DOHH2 (cell line): ENCODE data around the gene CFTR.

Source experiments
- H3F3A ChIP-seq: fragments of 200-600 bp; sonication (generic), shearing (Covaris generic); 2 replicates; pipeline ENCODE4 v1.6.0; 2016; ENCODE audit warnings: antibody characterized with exemption, mild to moderate bottlenecking; ENCODE audit not compliant: control insufficient read depth, insufficient read depth
- H3K27ac ChIP-seq: fragments of 200-600 bp; sonication (generic); 2 replicates; pipeline ENCODE4 v1.5.1; 2014; ENCODE audit warnings: low read depth, mild to moderate bottlenecking, low read length, moderate library complexity
- H3K27me3 ChIP-seq: fragments of 200-600 bp; sonication (generic); 2 replicates; pipeline ENCODE4 v1.6.1; 2014; ENCODE audit warnings: mild to moderate bottlenecking, low read length, mixed read lengths; ENCODE audit not compliant: control insufficient read depth
- H3K36me3 ChIP-seq: fragments of 200-600 bp; sonication (generic); 2 replicates; pipeline ENCODE4 v1.6.1; 2014; ENCODE audit warnings: mild to moderate bottlenecking, low read length, moderate library complexity, mixed read lengths; ENCODE audit not compliant: control insufficient read depth
- H3K4me1 ChIP-seq: fragments of 200-600 bp; sonication (generic); 2 replicates; pipeline ENCODE4 v1.6.1; 2014; ENCODE audit warnings: mild to moderate bottlenecking, low read length, mixed read lengths; ENCODE audit not compliant: control insufficient read depth
- H3K4me2 ChIP-seq: fragments of 200-600 bp; sonication (generic); 2 replicates; pipeline ENCODE4 v1.6.0; 2014; ENCODE audit warnings: mild to moderate bottlenecking, low read length, moderate library complexity
- H3K4me3 ChIP-seq: fragments of 200-600 bp; sonication (generic); 2 replicates; pipeline ENCODE4 v1.5.1; 2014; ENCODE audit warnings: mild to moderate bottlenecking, low read length, mixed read lengths
- H3K79me2 ChIP-seq: fragments of 200-600 bp; sonication (generic); 2 replicates; pipeline ENCODE4 v1.6.1; 2014; ENCODE audit warnings: mild to moderate bottlenecking, low read length, mixed read lengths; ENCODE audit not compliant: control insufficient read depth
- H3K9me2 ChIP-seq: fragments of 200-600 bp; sonication (generic); replicated peaks from 2 replicates; pipeline ENCODE4 v1.6.1; 2014; ENCODE audit warnings: mild to moderate bottlenecking, low read length, mixed read lengths; ENCODE audit not compliant: control insufficient read depth
- H3K9me3 ChIP-seq: fragments of 200-600 bp; sonication (generic); 2 replicates; pipeline ENCODE4 v1.6.1; 2014; ENCODE audit warnings: antibody characterized with exemption, low read length, mixed read lengths; ENCODE audit not compliant: control insufficient read depth, insufficient read depth
- H4K20me1 ChIP-seq: fragments of 200-600 bp; sonication (generic); 2 replicates; pipeline ENCODE4 v1.6.0; 2014; ENCODE audit warnings: low read depth, mild to moderate bottlenecking, antibody characterized with exemption, low read length, moderate library complexity; ENCODE audit not compliant: control insufficient read depth, insufficient read depth
- EZH2phosphoT487 ChIP-seq: fragments of 200-600 bp; sonication (generic); IDR thresholded peaks from 2 replicates; pipeline ENCODE4 v1.6.1; 2017; ENCODE audit warnings: borderline replicate concordance, mild to moderate bottlenecking, antibody characterized with exemption, low read length, moderate library complexity, mixed read lengths
- TF ChIP-seq, protein P1 (sequence below): fragments of 200-600 bp; sonication (generic); IDR thresholded peaks from one replicate; pipeline ENCODE4 v1.5.1; 2014; ENCODE audit warnings: antibody characterized with exemption, mild to moderate bottlenecking, low read depth, low read length; ENCODE audit not compliant: poor library complexity, severe bottlenecking

CFTR gene

DNA sequence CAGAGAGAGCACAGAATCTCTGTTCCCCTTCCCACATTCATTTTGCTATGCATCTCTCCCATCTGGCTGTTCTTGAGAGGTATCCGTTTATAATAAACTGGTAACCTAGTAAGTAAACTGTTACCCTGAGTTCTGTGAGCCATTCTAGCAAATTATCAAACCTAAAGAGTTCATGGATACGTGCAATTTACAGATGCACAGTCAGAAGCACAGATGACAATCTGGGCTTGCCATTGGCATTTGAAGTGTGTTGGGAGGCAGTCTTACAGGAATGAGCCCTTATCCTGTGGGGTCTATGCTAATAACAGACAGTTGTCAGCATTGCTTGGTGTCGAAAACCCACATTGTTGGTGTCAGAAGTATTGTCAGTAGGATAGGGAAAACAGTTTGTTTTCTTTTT, 151.8 kb downstream of the CFTR start:
- H3K27ac ChIP-seq = no peak overlapping the region
- H3K4me3 ChIP-seq = no peak overlapping the region

DNA sequence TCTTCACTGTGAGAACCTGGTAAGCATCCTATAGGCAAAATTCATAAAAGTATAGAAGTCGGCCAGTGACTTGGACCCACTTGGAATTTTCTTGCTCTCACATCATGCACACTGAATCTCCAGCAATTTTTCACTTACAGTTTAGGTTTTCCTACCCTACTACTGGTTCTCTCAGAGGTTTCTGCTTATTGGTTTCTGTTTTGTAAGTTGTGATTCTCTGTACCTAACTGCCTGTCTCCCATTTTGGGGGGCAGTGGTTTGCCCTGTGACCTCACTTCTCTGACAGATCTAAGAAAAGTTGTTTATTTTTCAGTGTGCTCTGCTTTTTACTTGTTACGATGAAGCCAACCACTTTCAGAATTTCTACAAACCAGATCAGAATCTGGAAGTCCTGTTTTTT, 158.1 kb downstream of the CFTR start:
- Histone ChIP-seq H3K4me2 (no peak overlapping the region), H3K79me2 (no peaks in the 10 kb centered on the region), H3K9me2 (no peaks in the 10 kb centered on the region)

More for the DNA sequence above, 151.8 kb downstream of the CFTR start:
- no peaks in the 10 kb centered on the region for H3K9me3 ChIP-seq
- H3K36me3 ChIP-seq = no peaks in the 10 kb centered on the region
- no peaks in the 10 kb centered on the region for H3K79me2 ChIP-seq
- no peaks in the 10 kb centered on the region for H3K27me3 ChIP-seq
- no peaks in the 10 kb centered on the region for H3F3A ChIP-seq
- H3K9me2 ChIP-seq = no peaks in the 10 kb centered on the region
- TF ChIP-seq EZH2phosphoT487 = no peak
- TF ChIP-seq, protein P1, sequence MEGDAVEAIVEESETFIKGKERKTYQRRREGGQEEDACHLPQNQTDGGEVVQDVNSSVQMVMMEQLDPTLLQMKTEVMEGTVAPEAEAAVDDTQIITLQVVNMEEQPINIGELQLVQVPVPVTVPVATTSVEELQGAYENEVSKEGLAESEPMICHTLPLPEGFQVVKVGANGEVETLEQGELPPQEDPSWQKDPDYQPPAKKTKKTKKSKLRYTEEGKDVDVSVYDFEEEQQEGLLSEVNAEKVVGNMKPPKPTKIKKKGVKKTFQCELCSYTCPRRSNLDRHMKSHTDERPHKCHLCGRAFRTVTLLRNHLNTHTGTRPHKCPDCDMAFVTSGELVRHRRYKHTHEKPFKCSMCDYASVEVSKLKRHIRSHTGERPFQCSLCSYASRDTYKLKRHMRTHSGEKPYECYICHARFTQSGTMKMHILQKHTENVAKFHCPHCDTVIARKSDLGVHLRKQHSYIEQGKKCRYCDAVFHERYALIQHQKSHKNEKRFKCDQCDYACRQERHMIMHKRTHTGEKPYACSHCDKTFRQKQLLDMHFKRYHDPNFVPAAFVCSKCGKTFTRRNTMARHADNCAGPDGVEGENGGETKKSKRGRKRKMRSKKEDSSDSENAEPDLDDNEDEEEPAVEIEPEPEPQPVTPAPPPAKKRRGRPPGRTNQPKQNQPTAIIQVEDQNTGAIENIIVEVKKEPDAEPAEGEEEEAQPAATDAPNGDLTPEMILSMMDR = no peak
- H3K4me2 ChIP-seq = no peak overlapping the region
- no peaks in the 10 kb centered on the region for H3K4me1 ChIP-seq
- H4K20me1 ChIP-seq = no peaks in the 10 kb centered on the region

DNA sequence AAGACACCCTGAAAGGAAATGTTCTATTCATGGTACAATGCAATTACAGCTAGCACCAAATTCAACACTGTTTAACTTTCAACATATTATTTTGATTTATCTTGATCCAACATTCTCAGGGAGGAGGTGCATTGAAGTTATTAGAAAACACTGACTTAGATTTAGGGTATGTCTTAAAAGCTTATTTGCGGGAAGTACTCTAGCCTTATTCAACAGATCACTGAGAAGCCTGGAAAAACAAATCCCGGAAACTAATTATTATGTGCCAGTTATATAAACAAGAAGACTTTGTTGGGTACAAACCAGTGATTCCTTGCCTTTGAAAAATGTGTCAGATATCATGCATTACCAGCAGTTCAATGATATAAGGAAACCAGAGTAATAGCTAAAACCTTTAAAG, 160.1 kb downstream of the CFTR start:
- no peaks in the 10 kb centered on the region for H3K4me1 ChIP-seq
- H3K79me2 ChIP-seq = no peaks in the 10 kb centered on the region
- TF ChIP-seq, protein P1 = no peak
- TF ChIP-seq EZH2phosphoT487 = no peak
- no peaks in the 10 kb centered on the region for H3K9me2 ChIP-seq
- H4K20me1 ChIP-seq = no peaks in the 10 kb centered on the region
- H3K27ac ChIP-seq = no peak overlapping the region
- H3K9me3 ChIP-seq = no peaks in the 10 kb centered on the region
- H3K27me3 ChIP-seq = no peaks in the 10 kb centered on the region
- H3K4me2 ChIP-seq = no peak overlapping the region
- no peaks in the 10 kb centered on the region for H3F3A ChIP-seq
- no peaks in the 10 kb centered on the region for H3K36me3 ChIP-seq
- no peak overlapping the region for H3K4me3 ChIP-seq

More for the DNA sequence above, 158.1 kb downstream of the CFTR start:
- H4K20me1 ChIP-seq = no peaks in the 10 kb centered on the region
- TF ChIP-seq, protein P1 = no peak
- TF ChIP-seq EZH2phosphoT487 = no peak
- H3F3A ChIP-seq = no peaks in the 10 kb centered on the region
- H3K27me3 ChIP-seq = no peaks in the 10 kb centered on the region
- H3K4me3 ChIP-seq = no peak overlapping the region
- no peaks in the 10 kb centered on the region for H3K9me3 ChIP-seq
- H3K36me3 ChIP-seq = no peaks in the 10 kb centered on the region
- no peak overlapping the region for H3K27ac ChIP-seq
- no peaks in the 10 kb centered on the region for H3K4me1 ChIP-seq

DNA sequence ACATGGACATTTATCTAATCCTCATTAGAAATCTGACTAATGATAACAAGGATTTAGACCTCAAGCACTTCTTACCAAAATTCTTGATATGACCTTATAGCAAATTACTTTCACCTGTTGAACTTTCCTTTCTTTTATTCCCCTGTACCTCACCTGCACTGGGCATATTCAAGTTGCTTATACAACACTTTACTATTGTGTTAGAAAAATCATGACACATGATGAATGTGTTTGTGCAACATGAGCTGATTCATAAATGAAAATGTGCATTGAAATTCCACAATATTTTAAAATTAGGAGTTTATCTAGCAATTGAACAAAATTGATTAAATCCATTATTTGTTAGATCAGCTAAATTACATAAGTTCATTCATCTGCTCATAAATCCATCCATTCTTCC, 160.6 kb downstream of the CFTR start:
- TF ChIP-seq, protein P1 = no peak
- no peak for TF ChIP-seq EZH2phosphoT487
- Histone ChIP-seq H3K4me3 (no peak overlapping the region), H3K79me2 (no peaks in the 10 kb centered on the region), H3K4me1 (no peaks in the 10 kb centered on the region), H3K4me2 (no peak overlapping the region), H3F3A (no peaks in the 10 kb centered on the region), H3K36me3 (no peaks in the 10 kb centered on the region), H3K27me3 (no peaks in the 10 kb centered on the region), H3K9me3 (no peaks in the 10 kb centered on the region), H4K20me1 (no peaks in the 10 kb centered on the region), H3K9me2 (no peaks in the 10 kb centered on the region), H3K27ac (no peak overlapping the region)
